22Rv1 (cell line): ENCODE measurements around the gene WASL.

ENCODE experiments used
- H3K27ac ChIP-seq: fragments of 450-650 bp; 2 replicates; pipeline ENCODE4 v1.5.1; 2017
- CTCF ChIP-seq: fragments of 450-650 bp; IDR thresholded peaks from 2 replicates; pipeline ENCODE4 v1.5.1; 2017; ENCODE audit warnings: mild to moderate bottlenecking
- ZFX ChIP-seq: fragments of 450-650 bp; IDR thresholded peaks from 2 replicates; pipeline ENCODE4 v1.6.1; 2017; ENCODE audit warnings: antibody characterized with exemption, borderline replicate concordance

WASL gene

GRCh38 chr7:123712619-123713018, 36.2 kb downstream of the WASL start:
- no peak for TF ChIP-seq CTCF
- TF ChIP-seq ZFX = no peak
- no peak overlapping the region for H3K27ac ChIP-seq

- no peak overlapping the region for H3K27ac ChIP-seq
- no peak for TF ChIP-seq CTCF
- TF ChIP-seq ZFX = no peak
These were observed 36.9 kb downstream of the WASL start for GRCh38 chr7:123711832-123712293.

- no peak for TF ChIP-seq CTCF
- no peak for TF ChIP-seq ZFX
- H3K27ac ChIP-seq = no peak overlapping the region
These were observed 38.1 kb downstream of the WASL start for GRCh38 chr7:123710683-123711082.

GRCh38 chr7:123709525-123709924, 39.3 kb downstream of the WASL start:
- H3K27ac ChIP-seq = no peak overlapping the region

GRCh38 chr7:123705211-123705901, 43.4 kb downstream of the WASL start:
- TF ChIP-seq CTCF = no peak
- TF ChIP-seq ZFX = no peak
- H3K27ac ChIP-seq = no peak overlapping the region

More at GRCh38 chr7:123709525-123709924, 39.3 kb downstream of the WASL start:
- TF ChIP-seq CTCF (no peak), ZFX (no peak)

- no peak overlapping the region for H3K27ac ChIP-seq
- TF ChIP-seq ZFX (no peak), CTCF (no peak)
These were observed 52.7 kb downstream of the WASL start for GRCh38 chr7:123695944-123696677.

- TF ChIP-seq CTCF = no peak
- no peak for TF ChIP-seq ZFX
These were observed 56.3 kb downstream of the WASL start for GRCh38 chr7:123692471-123692877.

More at GRCh38 chr7:123692471-123692877, 56.3 kb downstream of the WASL start:
- H3K27ac ChIP-seq = no peak overlapping the region
